ENCODE data around the gene LRRC37B.
"Not testable (repeated sequence)": the region's sequence is repeated elsewhere in the genome, so short reads cannot be mapped to it uniquely, and the experiment has no call there.

GRCh38 chr17:32056500-32056899 is 49.3 kb downstream of the LRRC37B start:
- TF ChIP-seq CTCF (conservative IDR thresholded peaks at IDR 0.05 in 1 of 2, IDR thresholded peaks at IDR 0.05 in 1 of 2; ENCODE audit: extremely low read depth in 1 of 2, insufficient read depth in 1 of 2, low read depth in 1 of 2, low read length in 2 of 2); EZH2 (IDR thresholded peaks at IDR 0.05; ENCODE audit: borderline replicate concordance, low read length): not testable (repeated sequence)
